Measurements from ENCODE around the gene NCF4. TPM values are rescaled to one million over a fixed set of nuclear protein-coding genes. Genes with fewer than 3 reads are reported as not detected.

Gene NCF4
- total and polyA plus RNA-seq, 4 donors: 14.1 to 113 (median 40.0) TPM

DNA sequence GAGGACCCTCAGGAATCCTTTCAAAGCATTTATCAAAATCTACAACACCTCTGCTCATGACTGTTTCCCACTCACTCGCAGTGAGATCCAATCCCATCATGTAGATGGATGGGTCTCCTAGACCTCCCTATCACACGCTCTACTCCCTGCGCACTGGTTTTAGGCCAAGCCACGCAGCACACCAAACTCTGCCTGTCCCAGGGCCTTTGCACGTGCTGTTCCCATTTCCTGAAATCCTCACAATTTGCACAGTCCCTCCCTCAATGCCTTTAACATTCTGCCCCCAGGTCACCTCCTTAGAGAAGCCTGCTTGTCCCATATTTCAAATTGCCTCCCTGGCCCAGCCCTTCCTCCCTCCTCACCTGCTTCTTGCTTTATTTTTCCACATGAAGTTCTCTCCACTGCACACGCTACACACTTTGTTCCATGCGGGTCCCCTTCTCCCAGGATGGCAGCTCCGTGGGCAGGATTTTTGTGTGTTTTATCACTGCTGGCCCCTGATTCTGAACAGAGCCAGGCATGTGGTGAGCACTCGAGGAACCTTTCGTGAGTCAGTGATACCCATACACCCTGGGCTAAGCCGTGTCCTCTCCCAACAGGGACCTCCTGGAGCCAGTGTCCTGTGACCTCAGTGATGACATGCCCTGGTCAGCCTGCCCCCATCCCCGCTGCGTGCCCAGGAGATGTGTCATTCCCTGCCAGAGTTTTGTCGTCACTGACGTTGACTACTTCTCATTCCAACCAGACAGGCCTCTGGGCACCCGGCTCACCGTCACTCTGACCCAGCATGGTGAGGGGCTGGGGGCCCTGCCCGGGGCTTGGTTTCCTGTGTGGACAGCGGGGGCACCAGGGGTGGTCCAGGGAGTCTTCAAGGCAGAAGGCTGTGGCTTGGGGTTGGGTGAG, 64.8 kb downstream of the NCF4 start:
- Histone ChIP-seq H3K4me3 (no peak overlapping the region), H3K4me1 (ENCODE audit: control insufficient read depth in 5 of 5, insufficient read depth in 5 of 5, low read length in 5 of 5) (peaks cover 0 to 6% (median 0%) of the 10 kb centered on the region in 5 donors), H3K27me3 (ENCODE audit: control insufficient read depth in 3 of 3, insufficient read depth in 3 of 3, low read length in 2 of 3) (peaks cover 0 to 7% (median 4%) of the 10 kb centered on the region in 3 donors), H3K36me3 (ENCODE audit: control insufficient read depth in 4 of 4, insufficient read depth in 4 of 4, low read length in 4 of 4) (peaks cover 0 to 23% (median 0%) of the 10 kb centered on the region in 4 donors), H3K27ac (ENCODE audit: low read depth in 1 of 2, low read length in 1 of 2) (no peak overlapping the region), H3K9me3 (ENCODE audit: control insufficient read depth in 4 of 4, insufficient read depth in 3 of 4, low read length in 3 of 4) (peaks cover 0 to 1% (median 0%) of the 10 kb centered on the region in 4 donors), H3K9ac (ENCODE audit: insufficient read depth in 1 of 2, low read length in 2 of 2) (no peak overlapping the region)
- no peak for TF ChIP-seq CTCF (IDR thresholded peaks at IDR 0.05; ENCODE audit: control extremely low read depth, extremely low read depth)
- ATAC-seq (ENCODE audit: insufficient read depth, low FRiP score) (no peak), DNase-seq (no peak)
- 87 to 88% methylated on average over 19 of the region's 19 CpGs for WGBS, 2 donors

DNA sequence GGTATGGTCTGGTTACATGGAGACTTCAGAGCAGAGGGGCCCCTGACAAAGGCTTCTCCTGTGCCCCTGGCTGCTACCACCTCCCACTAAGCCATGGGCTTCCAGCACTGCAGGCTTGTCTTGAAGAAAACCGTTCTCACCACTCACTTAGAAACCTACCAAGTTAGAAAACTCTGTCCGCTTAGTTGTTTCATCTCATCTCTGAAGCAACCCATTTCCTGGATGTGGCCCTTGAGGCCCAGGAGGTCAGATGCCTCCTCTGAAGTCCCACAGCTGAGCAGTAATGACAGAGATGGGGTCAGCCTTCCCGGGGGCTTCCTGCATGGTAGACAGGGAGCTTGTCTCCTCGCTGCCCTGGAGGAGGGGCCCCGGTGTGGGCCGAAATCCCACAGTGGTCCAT, 65.5 kb downstream of the NCF4 start:
- TF ChIP-seq CTCF (IDR thresholded peaks at IDR 0.05; ENCODE audit: control extremely low read depth, extremely low read depth): no peak
- H3K4me1 ChIP-seq (ENCODE audit: control insufficient read depth in 5 of 5, insufficient read depth in 5 of 5, low read length in 5 of 5): peaks cover 0 to 5% (median 0%) of the 10 kb centered on the region in 5 donors
- no peak overlapping the region for H3K4me3 ChIP-seq
- peaks cover 0 to 2% (median under 1%) of the 10 kb centered on the region in 3 donors for H3K27me3 ChIP-seq (ENCODE audit: control insufficient read depth in 3 of 3, insufficient read depth in 3 of 3, low read length in 2 of 3)
- H3K36me3 ChIP-seq (ENCODE audit: control insufficient read depth in 4 of 4, insufficient read depth in 4 of 4, low read length in 4 of 4): peaks cover 0 to 23% (median 0%) of the 10 kb centered on the region in 4 donors
- WGBS, 2 donors: 88% methylated on average over 6 of the region's 6 CpGs
- ATAC-seq (ENCODE audit: insufficient read depth, low FRiP score) (no peak), DNase-seq (no peak)
- H3K27ac ChIP-seq (ENCODE audit: low read depth in 1 of 2, low read length in 1 of 2): no peak overlapping the region
- peaks cover 0 to 1% (median 0%) of the 10 kb centered on the region in 4 donors for H3K9me3 ChIP-seq (ENCODE audit: control insufficient read depth in 4 of 4, insufficient read depth in 3 of 4, low read length in 3 of 4)
- no peak overlapping the region for H3K9ac ChIP-seq (ENCODE audit: insufficient read depth in 1 of 2, low read length in 2 of 2)

- Histone ChIP-seq H3K27ac (ENCODE audit: low read depth in 1 of 2, low read length in 1 of 2) (no peak overlapping the region), H3K9ac (ENCODE audit: insufficient read depth in 1 of 2, low read length in 2 of 2) (no peak overlapping the region), H3K4me1 (ENCODE audit: control insufficient read depth in 5 of 5, insufficient read depth in 5 of 5, low read length in 5 of 5) (peaks cover 0 to under 1% (median 0%) of the 10 kb centered on the region in 5 donors), H3K36me3 (ENCODE audit: control insufficient read depth in 4 of 4, insufficient read depth in 4 of 4, low read length in 4 of 4) (peaks cover 0 to 23% (median 0%) of the 10 kb centered on the region in 4 donors), H3K4me3 (no peak overlapping the region), H3K27me3 (ENCODE audit: control insufficient read depth in 3 of 3, insufficient read depth in 3 of 3, low read length in 2 of 3) (peaks cover 0 to 2% (median 0%) of the 10 kb centered on the region in 3 donors), H3K9me3 (ENCODE audit: control insufficient read depth in 4 of 4, insufficient read depth in 3 of 4, low read length in 3 of 4) (peaks cover 0 to 1% (median 0%) of the 10 kb centered on the region in 4 donors)
- TF ChIP-seq CTCF (IDR thresholded peaks at IDR 0.05; ENCODE audit: control extremely low read depth, extremely low read depth): no peak
- DNase-seq: no peak
- WGBS, 2 donors: 78 to 81% methylated on average over 14 of the region's 14 CpGs
- ATAC-seq (ENCODE audit: insufficient read depth, low FRiP score): no peak
Observed at GRCh38 chr22:36926721-36927435, 66.1 kb downstream of the NCF4 start.

Other genes starting within 250 kb of the NCF4 start
- gene CACNG2, start 157.3 kb upstream of the NCF4 start, total RNA-seq: not detected
- not detected for gene CACNG2, start 157.3 kb upstream of the NCF4 start, polyA plus RNA-seq
- gene IFT27, start 84.9 kb upstream of the NCF4 start, total RNA-seq: 10 to 100 TPM; 18.9 to 51.1 TPM
- gene IFT27, start 84.9 kb upstream of the NCF4 start, polyA plus RNA-seq: 10 to 100 TPM; 20.3 to 32.6 TPM
- gene PVALB, start 44.0 kb upstream of the NCF4 start, total RNA-seq: 1 to 10 TPM in 1 of 2 donors, not detected in 1; 2.4 TPM
- 1 to 10 TPM in 1 of 2 donors, under 1 TPM in 1; 0.73 to 3.0 TPM for gene PVALB, start 44.0 kb upstream of the NCF4 start, polyA plus RNA-seq
- 10 to 100 TPM; 14.3 to 26.8 TPM for gene CSF2RB, start 52.6 kb downstream of the NCF4 start, total RNA-seq
- 10 to 100 TPM in 1 of 2 donors, 1 to 10 TPM in 1; 6.6 to 72.8 TPM for gene CSF2RB, start 52.6 kb downstream of the NCF4 start, polyA plus RNA-seq
- 10 to 100 TPM; 30.2 to 63.7 TPM for gene TST, start 158.4 kb downstream of the NCF4 start, total RNA-seq
- 100 to 1,000 TPM in 1 of 2 donors, 10 to 100 TPM in 1; 49.8 to 107 TPM for gene TST, start 158.4 kb downstream of the NCF4 start, polyA plus RNA-seq
- 10 to 100 TPM; 59.2 to 72.6 TPM for gene MPST, start 158.7 kb downstream of the NCF4 start, total RNA-seq
- 100 to 1,000 TPM in 1 of 2 donors, 10 to 100 TPM in 1; 70.7 to 247 TPM for gene MPST, start 158.7 kb downstream of the NCF4 start, polyA plus RNA-seq
- gene KCTD17, start 190.7 kb downstream of the NCF4 start, total RNA-seq: 10 to 100 TPM in 1 of 2 donors, 1 to 10 TPM in 1; 9.7 to 26.0 TPM
- 10 to 100 TPM; 15.1 to 21.6 TPM for gene KCTD17, start 190.7 kb downstream of the NCF4 start, polyA plus RNA-seq
- under 1 TPM; 0.09 to 0.57 TPM for gene TMPRSS6, start 248.7 kb downstream of the NCF4 start, total RNA-seq
- gene TMPRSS6, start 248.7 kb downstream of the NCF4 start, polyA plus RNA-seq: 1 to 10 TPM in 1 of 2 donors, under 1 TPM in 1; 0.81 to 1.0 TPM